GM18508 (cell line): ENCODE measurements around the gene NPDC1.

Source experiments
- ATAC-seq: cut with Tn5 transposase; IDR thresholded peaks from one replicate; pipeline ENCODE4 v1.9.1; 2021; ENCODE audit warnings: moderate number of reproducible peaks; ENCODE audit not compliant: insufficient read depth, unreplicated experiment

The NPDC1 gene, protein sequence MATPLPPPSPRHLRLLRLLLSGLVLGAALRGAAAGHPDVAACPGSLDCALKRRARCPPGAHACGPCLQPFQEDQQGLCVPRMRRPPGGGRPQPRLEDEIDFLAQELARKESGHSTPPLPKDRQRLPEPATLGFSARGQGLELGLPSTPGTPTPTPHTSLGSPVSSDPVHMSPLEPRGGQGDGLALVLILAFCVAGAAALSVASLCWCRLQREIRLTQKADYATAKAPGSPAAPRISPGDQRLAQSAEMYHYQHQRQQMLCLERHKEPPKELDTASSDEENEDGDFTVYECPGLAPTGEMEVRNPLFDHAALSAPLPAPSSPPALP

GRCh38 chr9:137046088-137046787, at the start of gene NPDC1:
NPDC1 (minus strand) TSS chr9:137046177; CDS start chr9:137045989, 188 bp downstream.
- no peak for ATAC-seq

- ATAC-seq = no peak
Observed at GRCh38 chr9:137089232-137089947, 43.4 kb upstream of the NPDC1 start.

DNA sequence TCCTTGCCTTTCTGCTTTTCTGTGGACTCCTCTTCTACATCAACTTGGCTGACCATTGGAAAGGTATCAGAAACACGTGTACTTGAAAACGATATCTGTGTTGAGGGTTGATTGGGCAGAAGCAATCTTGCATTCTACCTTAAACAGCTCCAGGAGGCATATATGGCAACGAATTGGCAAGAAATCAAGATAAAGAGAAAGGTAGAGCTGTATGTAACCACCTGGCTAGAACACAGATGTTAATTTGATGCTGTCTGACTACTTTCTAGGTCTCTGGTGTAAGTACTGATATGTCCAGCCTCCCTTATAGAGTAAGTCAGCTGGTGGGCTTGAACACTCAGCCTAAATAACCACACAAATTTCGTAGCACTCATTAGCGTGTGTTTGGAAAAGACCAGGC, 42.1 kb upstream of the NPDC1 start:
- no peak for ATAC-seq

DNA sequence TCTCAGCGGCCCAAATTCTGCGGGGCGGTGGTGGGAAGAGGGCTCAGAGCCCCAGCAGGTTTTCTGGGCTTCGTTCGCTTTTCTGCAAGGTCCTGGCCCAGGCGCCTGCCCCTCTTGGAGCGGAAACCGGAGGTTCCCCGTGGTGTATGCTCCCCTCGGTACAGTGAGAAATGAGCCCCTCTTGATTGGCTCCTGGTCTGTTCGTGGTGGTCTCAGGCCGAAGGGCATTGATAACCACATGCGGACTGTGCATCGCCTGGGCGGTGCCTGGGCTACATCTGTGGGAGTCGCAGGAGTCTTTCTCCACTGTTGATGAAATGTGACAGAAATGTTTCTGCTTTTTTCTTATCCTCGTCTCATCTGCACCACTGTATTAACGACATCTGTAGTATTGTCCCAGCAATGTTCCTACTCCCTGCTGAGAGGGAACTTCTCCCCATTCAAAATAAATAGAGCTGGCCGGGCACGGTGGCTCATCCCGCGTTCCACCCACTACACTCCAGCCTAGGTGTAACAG, 41.5 kb upstream of the NPDC1 start:
- ATAC-seq = no peak

GRCh38 chr9:137086531-137087408, 40.8 kb upstream of the NPDC1 start, which contains the start of gene MAN1B1:
MAN1B1 (plus strand) TSS chr9:137086985; CDS start chr9:137087000, 15 bp downstream.
- peak; percentile 68 for ATAC-seq

DNA sequence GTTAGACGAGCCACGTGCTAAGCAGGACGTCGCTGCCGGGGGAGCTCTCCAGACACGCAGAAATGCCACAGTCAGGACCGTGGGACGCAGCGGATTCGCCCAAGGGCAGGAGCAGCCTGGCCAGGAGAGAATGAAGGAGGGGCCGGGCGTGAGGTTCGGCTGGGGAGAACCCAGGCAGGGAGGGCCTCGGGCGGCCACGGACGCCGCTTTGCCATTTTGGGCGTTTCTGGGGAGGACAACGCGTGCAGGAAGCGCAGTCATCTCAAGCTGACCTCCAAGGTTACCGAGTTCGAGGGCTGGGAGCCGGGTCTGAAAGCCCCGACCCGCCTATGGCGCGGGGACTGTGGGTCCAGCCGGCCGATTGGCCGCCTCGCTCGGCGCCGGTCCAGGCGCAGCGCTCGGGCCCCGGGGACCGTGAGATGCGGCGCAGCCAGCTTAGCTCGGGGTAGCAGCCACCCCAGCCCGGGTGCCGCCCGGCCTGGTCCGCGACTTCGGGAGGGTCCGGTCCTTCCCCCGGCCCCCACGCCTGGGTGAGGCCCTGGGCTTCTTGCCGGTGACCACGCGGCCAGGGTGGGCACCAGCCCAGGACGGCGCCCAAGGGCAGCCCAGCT, 40.0 kb upstream of the NPDC1 start:
- no peak for ATAC-seq

- ATAC-seq = no peak
Observed at GRCh38 chr9:137084526-137084925, 38.5 kb upstream of the NPDC1 start.

GRCh38 chr9:137083394-137084004, 37.5 kb upstream of the NPDC1 start:
- no peak for ATAC-seq

GRCh38 chr9:137082925-137083290, 36.9 kb upstream of the NPDC1 start:
- no peak for ATAC-seq

DNA sequence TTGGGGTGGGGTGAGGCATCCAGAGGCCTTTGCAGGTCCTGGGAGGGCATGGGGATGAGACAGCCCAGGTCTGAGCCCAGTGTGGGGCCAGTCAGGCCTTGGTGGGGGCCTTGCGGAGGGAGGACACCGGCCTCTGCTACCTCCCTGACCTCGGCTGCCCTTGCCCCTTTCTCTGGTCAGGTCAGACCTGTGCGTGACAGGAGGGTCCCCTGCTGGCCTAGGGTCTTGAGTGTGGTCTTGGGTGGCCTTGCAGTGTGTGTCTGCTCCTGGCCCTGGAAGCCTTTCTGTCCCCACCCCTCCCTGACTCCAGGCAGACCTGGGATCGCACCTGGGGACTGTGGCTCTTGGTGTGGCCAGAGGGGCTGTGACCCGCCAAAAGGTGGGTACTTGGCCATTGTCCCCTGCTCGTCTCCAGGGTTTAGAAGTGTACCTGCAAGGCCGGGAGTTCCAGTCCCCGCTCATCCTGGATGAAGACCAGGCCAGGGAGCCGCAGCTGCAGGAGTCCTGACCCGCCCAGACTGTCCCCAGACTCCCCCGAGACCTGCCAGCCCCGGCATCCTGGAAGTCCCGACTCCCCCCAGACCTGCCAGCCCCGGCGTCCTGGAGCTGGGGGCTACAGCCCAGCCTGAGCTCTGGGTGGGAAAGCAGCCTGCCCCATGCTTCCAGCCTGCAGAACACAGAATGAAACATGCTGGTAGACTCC, 36.4 kb upstream of the NPDC1 start:
- no peak for ATAC-seq

- ATAC-seq = no peak
Observed at GRCh38 chr9:137080260-137081122, 34.5 kb upstream of the NPDC1 start.

GRCh38 chr9:137079401-137079787, 33.4 kb upstream of the NPDC1 start:
- ATAC-seq = no peak

- ATAC-seq = no peak
Observed at GRCh38 chr9:137078701-137079400, 32.9 kb upstream of the NPDC1 start.

DNA sequence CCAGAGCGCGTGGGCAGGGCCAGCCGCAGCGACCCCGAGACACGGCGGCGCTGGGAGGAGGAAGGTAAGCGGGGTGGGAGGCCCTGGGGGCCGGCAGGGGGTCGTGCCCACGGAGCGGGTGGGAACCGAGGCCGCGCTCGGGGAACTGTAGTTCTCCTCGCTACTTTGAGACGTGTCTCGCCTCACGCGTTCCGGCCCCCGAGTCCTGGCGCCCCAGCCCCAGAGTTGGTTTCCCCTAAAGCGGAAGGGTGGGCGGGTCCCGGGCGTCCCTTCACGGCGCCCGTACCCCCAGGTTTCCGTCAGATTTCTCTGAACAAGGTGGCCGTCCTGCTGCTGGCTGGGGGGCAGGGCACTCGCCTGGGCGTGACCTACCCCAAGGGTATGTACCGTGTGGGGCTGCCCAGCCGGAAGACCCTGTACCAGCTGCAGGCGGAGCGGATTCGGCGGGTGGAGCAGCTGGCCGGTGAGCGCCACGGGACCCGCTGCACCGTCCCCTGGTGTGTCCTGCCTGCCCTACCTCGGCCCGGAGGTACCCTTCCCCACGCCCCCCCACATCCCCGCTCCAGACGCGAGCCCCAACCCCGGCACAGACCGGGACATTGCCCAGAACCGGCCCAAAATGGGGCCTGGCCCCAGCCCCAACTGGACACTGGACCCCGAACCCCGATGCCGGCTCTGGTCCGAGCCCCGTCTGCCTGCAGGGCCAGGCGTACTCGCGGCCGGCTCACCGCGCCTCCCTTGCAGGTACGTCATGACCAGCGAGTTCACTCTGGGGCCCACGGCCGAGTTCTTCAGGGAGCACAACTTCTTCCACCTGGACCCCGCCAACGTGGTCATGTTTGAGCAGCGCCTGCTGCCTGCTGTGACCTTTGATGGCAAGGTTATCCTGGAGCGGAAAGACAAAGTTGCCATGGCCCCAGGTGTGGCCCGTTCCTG, 32.0 kb upstream of the NPDC1 start:
- ATAC-seq = no peak

GRCh38 chr9:137077010-137077747, 31.2 kb upstream of the NPDC1 start, which contains the start of gene UAP1L1:
UAP1L1 (plus strand) TSS chr9:137077517; CDS start chr9:137077533, 16 bp downstream.
- ATAC-seq = no peak
